Diencephalon (tissue), 1 donor: ENCODE data around the gene RTP3. TPM values are rescaled to one million over a fixed set of nuclear protein-coding genes. Genes with fewer than 3 reads are reported as not detected.

Experiments used
- total RNA-seq: library from RNA; depleted of rRNA; stranded (reverse); fragments of >200 nt; gene quantifications from one replicate; pipeline ENCODE4 v1.2.3, GENCODE V29; 2014

RTP3 gene
- not detected for total RNA-seq

DNA sequence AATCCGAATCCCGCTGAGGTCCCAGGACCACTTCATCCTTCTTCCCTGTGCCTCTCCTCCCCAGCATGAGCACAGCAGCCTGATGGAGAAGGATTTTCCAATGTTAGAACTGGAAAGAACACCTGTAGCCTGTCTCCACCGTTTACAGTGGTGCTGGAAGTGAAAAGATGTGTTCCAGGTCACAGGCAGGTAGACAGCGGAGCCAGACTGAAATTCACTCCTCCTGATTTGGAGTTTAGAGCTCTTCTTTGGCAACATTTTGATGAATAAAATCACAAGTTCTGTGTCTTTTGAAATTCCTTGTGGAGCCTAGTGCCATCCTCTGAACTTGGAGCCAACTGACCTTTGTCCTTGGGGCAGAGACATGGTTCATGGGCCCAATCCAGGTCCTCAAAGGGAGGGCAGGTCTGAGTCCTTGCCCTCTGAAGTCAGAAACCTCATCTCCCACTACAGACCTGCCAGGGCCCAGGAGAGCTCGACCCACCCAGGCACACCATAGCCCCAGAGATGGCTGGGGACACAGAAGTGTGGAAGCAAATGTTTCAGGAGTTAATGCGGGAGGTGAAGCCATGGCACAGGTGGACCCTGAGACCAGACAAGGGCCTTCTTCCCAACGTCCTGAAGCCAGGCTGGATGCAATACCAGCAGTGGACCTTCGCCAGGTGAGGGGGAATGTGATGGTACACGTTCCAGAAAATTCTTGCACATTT is at the start of gene RTP3:
TSS of gene RTP3 (plus strand) at position 421 of the 710 bp plus-strand sequence. CDS start at position 508, 87 bp downstream.

DNA sequence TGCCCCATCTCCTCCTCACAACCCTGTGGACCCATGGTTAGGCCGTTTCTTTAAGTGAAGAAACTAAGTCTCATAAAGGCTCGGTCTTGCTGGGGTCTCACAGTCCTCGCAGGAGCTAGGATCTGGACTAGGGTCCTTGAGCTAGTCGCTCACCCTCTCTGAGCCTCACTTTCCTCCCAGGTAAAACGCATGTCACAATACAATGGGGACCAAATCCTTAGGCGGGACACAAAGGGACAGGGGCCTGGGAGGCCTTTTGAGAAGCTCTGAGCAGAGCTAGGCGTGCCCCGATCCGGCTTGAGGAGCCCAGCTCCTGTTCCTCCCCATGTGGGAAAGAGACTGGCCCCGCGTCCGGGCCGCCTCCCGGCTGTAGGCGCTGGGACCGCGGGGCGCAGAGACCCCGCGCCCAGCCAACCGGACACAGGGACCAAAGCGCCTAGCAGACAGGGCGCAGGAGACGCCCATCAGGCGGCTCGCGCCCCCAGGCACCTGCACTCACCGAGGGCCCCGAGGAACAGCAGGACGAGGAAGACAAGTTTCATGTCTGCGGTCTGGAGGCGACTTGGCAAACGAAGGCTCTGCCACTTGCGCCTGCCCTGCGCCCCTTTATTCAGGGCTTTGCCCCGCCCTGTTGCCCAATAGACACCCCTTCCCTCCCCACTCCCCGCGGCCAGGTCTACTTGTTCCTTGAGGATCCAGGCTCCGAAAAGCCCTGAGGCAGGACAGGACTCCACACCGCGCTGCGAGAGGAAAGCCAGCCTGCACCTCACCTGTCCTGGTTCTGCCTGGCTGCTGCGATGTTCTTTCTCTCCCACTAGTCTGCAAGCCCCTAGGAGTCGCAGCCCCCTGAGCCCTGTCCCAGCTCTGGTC is 33.2 kb upstream of the RTP3 start, which contains the start of gene LTF:
TSS of gene LTF (minus strand) at position 580 of the 870 bp plus-strand sequence. CDS start at position 542, 38 bp downstream.

Other genes starting within 250 kb of the RTP3 start
- 0.23 TPM for gene CCR2, start 143.9 kb upstream of the RTP3 start, total RNA-seq
- gene CCR5, start 127.0 kb upstream of the RTP3 start, total RNA-seq = not detected
- 1.4 TPM for gene CCRL2, start 90.7 kb upstream of the RTP3 start, total RNA-seq
- gene LTF, start 33.1 kb upstream of the RTP3 start, total RNA-seq = 0.92 TPM
- gene LRRC2, start 68.3 kb downstream of the RTP3 start, total RNA-seq = 1.2 TPM
- not detected for gene FAM240A, start 114.5 kb downstream of the RTP3 start, total RNA-seq
- gene ALS2CL, start 195.7 kb downstream of the RTP3 start, total RNA-seq = 2.1 TPM
- gene TMIE, start 203.4 kb downstream of the RTP3 start, total RNA-seq = 1.6 TPM
- not detected for gene PRSS50, start 219.9 kb downstream of the RTP3 start, total RNA-seq